Measurements from ENCODE around the gene NCBP2L.
"Not testable (repeated sequence)": the region's sequence is repeated elsewhere in the genome, so short reads cannot be mapped to it uniquely, and the experiment has no call there.

The NCBP2L gene

GRCh38 chrX:107753187-107753586, 24.3 kb upstream of the NCBP2L start:
- DNase-seq = no peak

- no peak for DNase-seq
Observed at GRCh38 chrX:107755721-107756120, 21.8 kb upstream of the NCBP2L start.

GRCh38 chrX:107758231-107758766, 19.2 kb upstream of the NCBP2L start:
- no peak for DNase-seq

GRCh38 chrX:107760304-107761077, 17.0 kb upstream of the NCBP2L start:
- no peak for DNase-seq

GRCh38 chrX:107763647-107764046, 13.9 kb upstream of the NCBP2L start:
- no peak for DNase-seq

GRCh38 chrX:107764845-107765608, 12.5 kb upstream of the NCBP2L start:
- DNase-seq = no peak

- DNase-seq = no peak
Observed at GRCh38 chrX:107766470-107767150, 10.9 kb upstream of the NCBP2L start.

- DNase-seq = no peak
Observed at GRCh38 chrX:107768051-107768450, 9.5 kb upstream of the NCBP2L start.

GRCh38 chrX:107769581-107770317, 7.8 kb upstream of the NCBP2L start:
- no peak for DNase-seq

- no peak for DNase-seq
Observed at GRCh38 chrX:107773206-107773605, 4.3 kb upstream of the NCBP2L start.

- no peak for DNase-seq
Observed at GRCh38 chrX:107773906-107774435, 3.6 kb upstream of the NCBP2L start.

- no peak for DNase-seq
Observed at GRCh38 chrX:107775000-107775733, 2.4 kb upstream of the NCBP2L start.

- no peak for DNase-seq
Observed at GRCh38 chrX:107775734-107776511, 1.6 kb upstream of the NCBP2L start, which contains the start of gene TSC22D3. TSC22D3 (minus strand) TSS chrX:107775787; CDS start chrX:107775419, 368 bp downstream.

- DNase-seq = peak; percentile 51
Observed at GRCh38 chrX:107776649-107777535, 641 bp upstream of the NCBP2L start.

GRCh38 chrX:107780525-107780924, 3.0 kb downstream of the NCBP2L start:
- no peak for DNase-seq

GRCh38 chrX:107787827-107788226, 10.3 kb downstream of the NCBP2L start:
- no peak for DNase-seq

GRCh38 chrX:107804427-107804826, 26.9 kb downstream of the NCBP2L start:
- no peak for DNase-seq

- DNase-seq = no peak
Observed at GRCh38 chrX:107805179-107805578, 27.6 kb downstream of the NCBP2L start.

- not testable (repeated sequence) for DNase-seq
Observed at GRCh38 chrX:107810053-107810452, 32.5 kb downstream of the NCBP2L start.
